Brain microvascular endothelial cell (primary cell): ENCODE measurements around the gene PDGFC.
"Not testable (repeated sequence)": the region's sequence is repeated elsewhere in the genome, so short reads cannot be mapped to it uniquely, and the experiment has no call there.

ENCODE experiments used
- DNase-seq: peaks from one replicate; pipeline ENCODE4 v3.0.0-alpha.2; 2020
- H3K27ac ChIP-seq: fragments of 250-450 bp; sonication (Bioruptor Pico); 2 replicates; pipeline ENCODE4 v1.5.1; 2020; ENCODE audit warnings: mild to moderate bottlenecking, moderate library complexity
- H3K27me3 ChIP-seq: fragments of 250-450 bp; sonication (Bioruptor Pico); replicated peaks from 2 replicates; pipeline ENCODE4 v1.5.1; 2020; ENCODE audit warnings: mild to moderate bottlenecking
- H3K36me3 ChIP-seq: fragments of 250-450 bp; sonication (Bioruptor Pico); replicated peaks from 2 replicates; pipeline ENCODE4 v1.5.1; 2020; ENCODE audit warnings: mild to moderate bottlenecking
- H3K4me3 ChIP-seq: 2 replicates; pipeline ENCODE4 v1.5.1; 2011; ENCODE audit warnings: low read depth, mild to moderate bottlenecking, control low read depth, low read length, moderate library complexity
- in situ Hi-C: cut with HindIII; loops from 2 replicates; pipeline ENCODE4 v1.10.0; 2017; ENCODE audit warnings: low sequenced_read_pairs, low pct_ligation_motif_present
- TF ChIP-seq, protein P1 (sequence below): IDR thresholded peaks from 2 replicates; pipeline ENCODE4 v1.5.1; 2011; ENCODE audit warnings: low read depth, mild to moderate bottlenecking, moderate library complexity, low read length, control low read depth, inconsistent platforms; ENCODE audit errors: missing control alignments

The PDGFC gene

DNA sequence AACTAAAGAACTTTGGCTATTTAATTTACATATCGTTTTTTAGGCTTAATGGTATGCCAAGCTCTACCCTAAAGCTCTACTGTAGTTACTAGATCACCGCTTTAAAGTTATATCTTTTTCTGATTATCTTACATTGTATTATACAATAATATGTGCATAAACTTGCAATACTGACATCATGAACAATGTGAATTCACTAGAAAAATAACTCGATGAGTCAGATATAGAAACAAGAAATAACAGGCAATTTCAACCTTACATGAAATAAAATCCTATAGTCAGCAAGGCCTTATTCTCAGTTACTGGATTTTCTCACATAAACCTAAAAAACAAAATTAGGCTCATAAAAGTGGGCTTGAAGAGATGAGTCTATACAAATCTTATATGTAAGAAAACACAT lies 32.5 kb downstream of the PDGFC start:
- H3K36me3 ChIP-seq = no peaks in the 10 kb centered on the region
- no peak for DNase-seq
- no peak overlapping the region for H3K4me3 ChIP-seq
- H3K27ac ChIP-seq = peak overlapping the region; percentile 21
- TF ChIP-seq, protein P1, sequence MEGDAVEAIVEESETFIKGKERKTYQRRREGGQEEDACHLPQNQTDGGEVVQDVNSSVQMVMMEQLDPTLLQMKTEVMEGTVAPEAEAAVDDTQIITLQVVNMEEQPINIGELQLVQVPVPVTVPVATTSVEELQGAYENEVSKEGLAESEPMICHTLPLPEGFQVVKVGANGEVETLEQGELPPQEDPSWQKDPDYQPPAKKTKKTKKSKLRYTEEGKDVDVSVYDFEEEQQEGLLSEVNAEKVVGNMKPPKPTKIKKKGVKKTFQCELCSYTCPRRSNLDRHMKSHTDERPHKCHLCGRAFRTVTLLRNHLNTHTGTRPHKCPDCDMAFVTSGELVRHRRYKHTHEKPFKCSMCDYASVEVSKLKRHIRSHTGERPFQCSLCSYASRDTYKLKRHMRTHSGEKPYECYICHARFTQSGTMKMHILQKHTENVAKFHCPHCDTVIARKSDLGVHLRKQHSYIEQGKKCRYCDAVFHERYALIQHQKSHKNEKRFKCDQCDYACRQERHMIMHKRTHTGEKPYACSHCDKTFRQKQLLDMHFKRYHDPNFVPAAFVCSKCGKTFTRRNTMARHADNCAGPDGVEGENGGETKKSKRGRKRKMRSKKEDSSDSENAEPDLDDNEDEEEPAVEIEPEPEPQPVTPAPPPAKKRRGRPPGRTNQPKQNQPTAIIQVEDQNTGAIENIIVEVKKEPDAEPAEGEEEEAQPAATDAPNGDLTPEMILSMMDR = no peak
- in situ Hi-C loops = no loop called here
- H3K27me3 ChIP-seq = no peaks in the 10 kb centered on the region

DNA sequence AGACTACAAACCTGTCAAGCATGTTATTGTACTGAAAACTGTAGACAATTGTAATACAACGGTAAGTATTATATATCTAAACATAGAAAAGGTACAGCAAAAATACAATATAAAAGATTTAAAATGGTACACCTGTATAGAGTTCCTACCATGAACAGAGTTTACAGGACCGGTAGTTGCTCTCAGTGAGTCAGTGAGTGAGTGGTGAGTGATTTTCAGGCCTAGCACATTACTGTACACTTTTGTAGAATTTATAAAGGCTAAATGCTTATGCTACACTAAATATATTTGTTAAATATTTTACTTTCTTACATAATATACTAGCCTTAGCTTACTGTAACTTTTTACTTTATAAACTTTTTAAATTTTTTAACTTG lies 37.4 kb downstream of the PDGFC start:
- Histone ChIP-seq H3K27me3 (no peaks in the 10 kb centered on the region), H3K4me3 (no peak overlapping the region), H3K27ac (peak overlapping the region; percentile 71), H3K36me3 (no peaks in the 10 kb centered on the region)
- in situ Hi-C loops = no loop called here
- DNase-seq = no peak
- TF ChIP-seq, protein P1 = no peak

GRCh38 chr4:156933633-156934258 lies 37.9 kb downstream of the PDGFC start:
- H3K27me3 ChIP-seq = no peaks in the 10 kb centered on the region
- DNase-seq = peak; percentile 51
- H3K27ac ChIP-seq = peak overlapping the region; percentile 71

GRCh38 chr4:156932360-156932759 lies 39.2 kb downstream of the PDGFC start:
- H3K4me3 ChIP-seq, H3K36me3 ChIP-seq, H3K27me3 ChIP-seq, DNase-seq, H3K27ac ChIP-seq, in situ Hi-C loops: not testable (repeated sequence)

More at GRCh38 chr4:156933633-156934258, 37.9 kb downstream of the PDGFC start:
- H3K36me3 ChIP-seq = no peaks in the 10 kb centered on the region
- TF ChIP-seq, protein P1 = no peak
- in situ Hi-C loops = no loop called here
- no peak overlapping the region for H3K4me3 ChIP-seq

DNA sequence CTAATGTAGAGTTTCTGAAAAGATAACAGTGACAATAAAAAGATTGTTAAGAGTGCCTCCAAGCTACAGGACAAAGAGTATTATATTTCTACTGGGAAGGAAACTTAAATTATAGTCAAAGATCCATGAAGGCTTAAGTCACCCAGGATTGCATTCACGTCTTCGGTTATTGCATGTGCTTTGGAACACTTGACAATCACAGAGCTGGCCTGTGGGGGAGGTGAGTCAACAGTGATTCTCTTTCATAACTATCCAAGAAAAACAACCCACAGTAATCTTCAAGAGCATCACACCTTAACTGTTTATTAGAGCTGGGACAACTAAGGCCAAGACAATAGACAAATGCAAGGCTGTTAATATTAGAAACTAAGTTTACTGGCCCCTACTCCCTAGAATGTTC lies 40.3 kb downstream of the PDGFC start:
- H3K27ac ChIP-seq = peak overlapping the region; percentile 22
- peak; percentile 76 for DNase-seq

DNA sequence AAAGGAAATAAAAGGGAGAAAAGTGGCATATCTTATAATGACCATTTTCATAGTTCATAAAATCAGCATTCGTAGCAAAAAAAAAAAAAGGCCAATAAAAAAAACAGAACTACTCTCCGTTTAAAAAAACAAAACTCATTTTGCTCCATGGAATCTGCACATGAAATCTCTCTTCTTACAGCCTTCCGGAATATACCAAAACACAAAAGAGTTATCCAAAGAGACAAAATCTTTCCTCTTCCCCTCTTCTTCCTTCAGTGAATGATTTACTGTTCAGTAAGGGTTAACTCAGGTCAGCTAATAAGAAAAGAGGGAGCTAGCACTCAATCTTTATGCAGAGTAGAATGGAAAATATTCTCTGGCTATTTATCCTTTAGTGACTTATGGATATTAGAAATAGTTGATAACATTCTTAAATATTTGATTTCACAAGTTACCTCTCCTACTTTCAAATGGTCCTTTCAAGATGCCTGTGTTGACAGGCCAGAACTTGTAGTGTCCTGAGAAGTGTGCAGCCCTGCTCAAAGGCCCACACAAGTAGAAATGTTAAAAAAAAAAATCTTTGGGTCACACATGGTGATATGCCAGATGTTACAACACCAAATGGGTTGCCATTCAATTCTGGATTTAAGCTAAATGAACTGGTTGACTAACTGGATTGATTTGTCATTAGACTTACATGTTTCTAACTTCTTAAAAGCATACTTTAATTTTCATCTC lies 42.1 kb downstream of the PDGFC start:
- DNase-seq = no peak
- Histone ChIP-seq H3K27ac (no peak overlapping the region), H3K36me3 (no peaks in the 10 kb centered on the region), H3K4me3 (no peak overlapping the region), H3K27me3 (no peaks in the 10 kb centered on the region)
- TF ChIP-seq, protein P1 = no peak
- in situ Hi-C loops = no loop called here

More for the DNA sequence above, 40.3 kb downstream of the PDGFC start:
- in situ Hi-C loops = no loop called here
- H3K36me3 ChIP-seq = no peaks in the 10 kb centered on the region
- no peak overlapping the region for H3K4me3 ChIP-seq
- no peaks in the 10 kb centered on the region for H3K27me3 ChIP-seq
- TF ChIP-seq, protein P1 = no peak
